ENCODE measurements around the gene DSTN.

DNA sequence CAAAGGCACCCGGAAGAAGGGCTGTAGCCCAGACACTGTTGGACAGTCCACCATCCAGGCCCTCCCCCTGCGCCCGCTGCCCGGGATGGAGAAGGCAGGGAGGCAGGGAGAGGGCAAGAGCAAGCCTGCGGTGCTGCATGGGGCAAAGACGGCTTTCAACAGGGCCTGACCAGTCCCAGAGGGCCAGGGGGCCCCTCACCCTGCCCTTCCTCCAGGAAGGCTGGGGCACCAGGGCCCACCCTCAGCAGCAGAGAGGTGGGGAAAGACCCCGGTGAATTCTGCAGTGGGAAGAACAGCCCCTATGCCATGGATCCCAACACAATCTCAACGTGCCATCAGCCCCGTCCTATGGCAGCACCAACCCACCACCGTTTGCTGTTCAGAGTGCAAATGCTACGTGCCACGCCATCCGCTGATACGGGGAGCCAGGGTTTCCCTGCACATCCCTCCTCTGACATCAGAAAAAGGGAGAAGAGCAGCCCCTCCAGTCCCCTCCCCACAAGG, 71.1 kb downstream of the DSTN start:
- TF ChIP-seq, protein P1, sequence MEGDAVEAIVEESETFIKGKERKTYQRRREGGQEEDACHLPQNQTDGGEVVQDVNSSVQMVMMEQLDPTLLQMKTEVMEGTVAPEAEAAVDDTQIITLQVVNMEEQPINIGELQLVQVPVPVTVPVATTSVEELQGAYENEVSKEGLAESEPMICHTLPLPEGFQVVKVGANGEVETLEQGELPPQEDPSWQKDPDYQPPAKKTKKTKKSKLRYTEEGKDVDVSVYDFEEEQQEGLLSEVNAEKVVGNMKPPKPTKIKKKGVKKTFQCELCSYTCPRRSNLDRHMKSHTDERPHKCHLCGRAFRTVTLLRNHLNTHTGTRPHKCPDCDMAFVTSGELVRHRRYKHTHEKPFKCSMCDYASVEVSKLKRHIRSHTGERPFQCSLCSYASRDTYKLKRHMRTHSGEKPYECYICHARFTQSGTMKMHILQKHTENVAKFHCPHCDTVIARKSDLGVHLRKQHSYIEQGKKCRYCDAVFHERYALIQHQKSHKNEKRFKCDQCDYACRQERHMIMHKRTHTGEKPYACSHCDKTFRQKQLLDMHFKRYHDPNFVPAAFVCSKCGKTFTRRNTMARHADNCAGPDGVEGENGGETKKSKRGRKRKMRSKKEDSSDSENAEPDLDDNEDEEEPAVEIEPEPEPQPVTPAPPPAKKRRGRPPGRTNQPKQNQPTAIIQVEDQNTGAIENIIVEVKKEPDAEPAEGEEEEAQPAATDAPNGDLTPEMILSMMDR (IDR thresholded peaks at IDR 0.05) = no peak
- TF ChIP-seq POLR2A (IDR thresholded peaks at IDR 0.05) = no peak

Measured in esophagus squamous epithelium (tissue), 4 donors.